Upper lobe of left lung (tissue), 6 donors: ENCODE measurements around the gene PRPF8. TPM values are rescaled to one million over a fixed set of nuclear protein-coding genes. Genes with fewer than 3 reads are reported as not detected.

Experiments used
- ATAC-seq, 2 donors: fragments of 200-7000 bp; cut with Tn5 transposase; one replicate each; pipeline ENCODE4 v1.9.1; 2022; ENCODE audit warnings: mild to moderate bottlenecking in 2 of 2, moderate library complexity in 2 of 2; ENCODE audit not compliant: low FRiP score in 2 of 2
- DNase-seq, 2 donors: peaks; one replicate each; pipeline ENCODE4 v3.0.0-alpha.2; 2019 to 2020
- H3K27ac ChIP-seq, 4 donors: fragments of 200-600 bp; sonication (generic); one replicate each; pipeline ENCODE4 v1.5.1; 2016 to 2019
- H3K27me3 ChIP-seq, 4 donors: fragments of 200-600 bp; sonication (generic); one replicate each; pipeline ENCODE4 v1.5.1; 2017 to 2019
- H3K36me3 ChIP-seq, 4 donors: fragments of 200-600 bp; sonication (generic); one replicate each; pipeline ENCODE4 v1.5.1; 2016 to 2019
- H3K4me1 ChIP-seq, 4 donors: fragments of 200-600 bp; sonication (generic); one replicate each; pipeline ENCODE4 v1.5.1; 2018 to 2019
- H3K4me3 ChIP-seq, 4 donors: fragments of 200-600 bp; sonication (generic); one replicate each; pipeline ENCODE4 v1.5.1; 2017 to 2019; ENCODE audit warnings: mild to moderate bottlenecking in 2 of 4, moderate library complexity in 1 of 4
- H3K9me3 ChIP-seq, 4 donors: fragments of 200-600 bp; sonication (generic); one replicate each; pipeline ENCODE4 v1.5.1; 2018 to 2019
- EP300 ChIP-seq, 4 donors: sonication (generic); formaldehyde crosslinking; IDR thresholded peaks; one replicate each; pipeline ENCODE4 v1.5.1; 2017; ENCODE audit warnings: antibody characterized with exemption in 4 of 4, control low read depth in 2 of 4
- POLR2A ChIP-seq, 4 donors: fragments of 450-650 bp; IDR thresholded peaks; one replicate each; pipeline ENCODE4 v1.5.1; 2016 to 2017; ENCODE audit warnings: antibody characterized with exemption in 4 of 4, mild to moderate bottlenecking in 2 of 4
- POLR2AphosphoS5 ChIP-seq, 2 donors: sonication (generic); formaldehyde crosslinking; IDR thresholded peaks; one replicate each; pipeline ENCODE4 v1.5.1; 2017; ENCODE audit warnings: antibody characterized with exemption in 2 of 2
- WGBS, 2 donors: methylation state at CpG; one replicate each; pipeline ENCODE4 v1.1.5; 2017 to 2018; 5-methylcytosine and 5-hydroxymethylcytosine counted together
- total RNA-seq, 6 donors: library from RNA; depleted of rRNA in 4 of 6; stranded (reverse); fragments of >200 nt in 4 of 6; gene quantifications; one replicate each; pipeline versions ENCODE4 v1.1.0 to v1.2.1, GENCODE V29; 2016 to 2021
- TF ChIP-seq, protein P1 (sequence below), 6 experiments: fragments of 450-650 bp in 4 of 6; fragments of 200-600 bp in 2 of 6; sonication (generic) in 2 of 6; IDR thresholded peaks; one replicate each; pipeline ENCODE4 v1.5.1; 2016 to 2019; ENCODE audit warnings: antibody characterized with exemption in 6 of 6
- donor health status: DM: no; HTN: no; CAD: no; lungs with moderate emphysema.
- donor health status: DM: no; HTN: yes; CAD: no; lungs with severe emphysema.

PRPF8 gene
- total RNA-seq, 6 donors from 2014 or later = 173 to 283 (median 220) TPM

GRCh38 chr17:1648963-1649843, 35.5 kb downstream of the PRPF8 start:
- DNase-seq (peak; percentile 96 to 98), ATAC-seq (peak; percentile 85 to 91)
- no peaks in the 10 kb centered on the region for H3K27me3 ChIP-seq
- peaks cover 30 to 41% (median 39%) of the 10 kb centered on the region in 4 donors for H3K36me3 ChIP-seq
- H3K27ac ChIP-seq = peak overlapping the region; percentile 97 to 99 (median 98)
- H3K4me3 ChIP-seq = peak overlapping the region; percentile 77 to 93 (median 84)
- H3K9me3 ChIP-seq = no peaks in the 10 kb centered on the region
- H3K4me1 ChIP-seq = peaks cover 57 to 62% (median 61%) of the 10 kb centered on the region in 4 donors
- WGBS, 2 donors = 0 to 2% methylated on average over 1 to 22 of the region's 100 CpGs
- TF ChIP-seq POLR2AphosphoS5 (IDR thresholded peaks at IDR 0.05) (peak; percentile 54 to 57), POLR2A (IDR thresholded peaks at IDR 0.05) (peak in 3 of 4 donors; percentile 60 to 88 (median 79)), EP300 (IDR thresholded peaks at IDR 0.05) (no peak)
- TF ChIP-seq, protein P1, sequence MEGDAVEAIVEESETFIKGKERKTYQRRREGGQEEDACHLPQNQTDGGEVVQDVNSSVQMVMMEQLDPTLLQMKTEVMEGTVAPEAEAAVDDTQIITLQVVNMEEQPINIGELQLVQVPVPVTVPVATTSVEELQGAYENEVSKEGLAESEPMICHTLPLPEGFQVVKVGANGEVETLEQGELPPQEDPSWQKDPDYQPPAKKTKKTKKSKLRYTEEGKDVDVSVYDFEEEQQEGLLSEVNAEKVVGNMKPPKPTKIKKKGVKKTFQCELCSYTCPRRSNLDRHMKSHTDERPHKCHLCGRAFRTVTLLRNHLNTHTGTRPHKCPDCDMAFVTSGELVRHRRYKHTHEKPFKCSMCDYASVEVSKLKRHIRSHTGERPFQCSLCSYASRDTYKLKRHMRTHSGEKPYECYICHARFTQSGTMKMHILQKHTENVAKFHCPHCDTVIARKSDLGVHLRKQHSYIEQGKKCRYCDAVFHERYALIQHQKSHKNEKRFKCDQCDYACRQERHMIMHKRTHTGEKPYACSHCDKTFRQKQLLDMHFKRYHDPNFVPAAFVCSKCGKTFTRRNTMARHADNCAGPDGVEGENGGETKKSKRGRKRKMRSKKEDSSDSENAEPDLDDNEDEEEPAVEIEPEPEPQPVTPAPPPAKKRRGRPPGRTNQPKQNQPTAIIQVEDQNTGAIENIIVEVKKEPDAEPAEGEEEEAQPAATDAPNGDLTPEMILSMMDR (IDR thresholded peaks at IDR 0.05) = peak in 5 of 6 experiments; percentile 14 to 100 (median 19)

- Histone ChIP-seq H3K27me3 (no peaks in the 10 kb centered on the region), H3K27ac (peak overlapping the region; percentile 92 to 99 (median 98)), H3K9me3 (no peaks in the 10 kb centered on the region), H3K4me3 (peak overlapping the region; percentile 44 to 93 (median 84)), H3K4me1 (peaks cover 65 to 71% (median 67%) of the 10 kb centered on the region in 4 donors), H3K36me3 (peaks cover 23 to 33% (median 30%) of the 10 kb centered on the region in 4 donors)
- peak in 1 of 2 donors; percentile 17 for TF ChIP-seq POLR2AphosphoS5 (IDR thresholded peaks at IDR 0.05)
- TF ChIP-seq, protein P1 (IDR thresholded peaks at IDR 0.05) = peak in 4 of 6 experiments; percentile 95 to 97 (median 96)
- peak in 1 of 4 donors; percentile 50 for TF ChIP-seq POLR2A (IDR thresholded peaks at IDR 0.05)
- TF ChIP-seq EP300 (IDR thresholded peaks at IDR 0.05) = no peak
- DNase-seq = peak; percentile 72 to 98
- ATAC-seq = peak in 1 of 2 donors; percentile 5
- 3% methylated on average over 5 to 22 of the region's 54 CpGs for WGBS, 2 donors
Observed at GRCh38 chr17:1648173-1648962, 36.3 kb downstream of the PRPF8 start.

DNA sequence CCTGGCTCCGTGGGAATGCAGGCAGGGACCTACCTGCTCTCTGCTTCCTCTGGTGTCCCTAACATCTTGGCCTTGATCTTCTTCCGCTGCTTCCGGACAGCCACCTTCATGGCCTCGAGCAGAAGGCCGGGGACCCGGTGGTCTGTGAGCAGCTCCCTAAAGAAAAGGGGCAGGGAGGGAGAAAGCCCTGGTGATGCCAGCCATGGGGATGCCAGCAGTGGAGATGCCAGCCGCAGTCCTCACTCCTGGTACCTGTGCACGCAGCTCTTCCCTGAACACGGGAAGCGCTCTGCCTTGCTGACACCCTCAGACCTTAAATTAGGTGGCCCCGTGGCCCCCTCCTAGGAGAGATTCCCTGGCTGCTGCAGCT, 36.9 kb downstream of the PRPF8 start:
- ATAC-seq (no peak), DNase-seq (no peak)
- no peaks in the 10 kb centered on the region for H3K27me3 ChIP-seq
- no peaks in the 10 kb centered on the region for H3K9me3 ChIP-seq
- peak overlapping the region; percentile 92 to 99 (median 98) for H3K27ac ChIP-seq
- peaks cover 18 to 27% (median 25%) of the 10 kb centered on the region in 4 donors for H3K36me3 ChIP-seq
- peak overlapping the region in 3 of 4 donors; percentile 77 to 93 (median 90) for H3K4me3 ChIP-seq
- 71 to 75% methylated on average over 10 to 11 of the region's 11 CpGs for WGBS, 2 donors
- TF ChIP-seq, protein P1 (IDR thresholded peaks at IDR 0.05) = no peak
- TF ChIP-seq POLR2AphosphoS5 (IDR thresholded peaks at IDR 0.05) = no peak
- TF ChIP-seq EP300 (IDR thresholded peaks at IDR 0.05) = no peak
- TF ChIP-seq POLR2A (IDR thresholded peaks at IDR 0.05) = no peak
- peaks cover 66 to 73% (median 68%) of the 10 kb centered on the region in 4 donors for H3K4me1 ChIP-seq

GRCh38 chr17:1646199-1646875, 38.3 kb downstream of the PRPF8 start:
- H3K4me3 ChIP-seq = peak overlapping the region in 1 of 4 donors; percentile 65
- DNase-seq (no peak), ATAC-seq (no peak)
- H3K27me3 ChIP-seq = no peaks in the 10 kb centered on the region
- H3K27ac ChIP-seq = peak overlapping the region; percentile 92 to 99 (median 98)
- WGBS, 2 donors = 77 to 81% methylated on average over 13 of the region's 13 CpGs
- TF ChIP-seq EP300 (IDR thresholded peaks at IDR 0.05) (no peak), POLR2AphosphoS5 (IDR thresholded peaks at IDR 0.05) (no peak), POLR2A (IDR thresholded peaks at IDR 0.05) (no peak)
- TF ChIP-seq, protein P1 (IDR thresholded peaks at IDR 0.05) = no peak
- H3K9me3 ChIP-seq = no peaks in the 10 kb centered on the region
- H3K4me1 ChIP-seq = peaks cover 66 to 73% (median 70%) of the 10 kb centered on the region in 4 donors
- H3K36me3 ChIP-seq = peaks cover 8 to 13% (median 11%) of the 10 kb centered on the region in 4 donors
